Retina (tissue), 1 donor: Measurements from ENCODE around the gene RTN4.

Experiments used
- DNase-seq: peaks from one replicate; pipeline ENCODE4 v3.0.0-alpha.2; 2016

The RTN4 gene

DNA sequence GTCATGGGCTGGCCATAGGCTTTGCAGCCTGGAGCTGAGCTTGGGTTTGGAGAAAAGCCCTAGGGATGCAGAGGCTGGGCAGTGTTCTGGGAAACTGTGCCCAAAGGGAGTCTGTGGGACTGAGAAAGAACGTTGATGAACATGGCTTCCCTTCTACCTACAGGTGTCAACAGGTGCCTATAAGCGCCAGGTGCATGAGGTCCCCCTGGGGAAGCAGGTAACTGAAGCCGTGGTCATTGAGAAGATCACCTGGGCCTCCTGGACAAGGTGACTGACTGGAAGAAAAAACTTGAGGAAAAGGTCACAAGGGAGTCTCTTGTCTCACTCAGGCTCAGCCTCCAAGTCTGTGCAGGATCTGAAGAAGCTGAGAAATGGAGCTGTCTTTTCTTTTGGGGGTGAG lies 83.4 kb downstream of the RTN4 start:
- DNase-seq, result no peak

DNA sequence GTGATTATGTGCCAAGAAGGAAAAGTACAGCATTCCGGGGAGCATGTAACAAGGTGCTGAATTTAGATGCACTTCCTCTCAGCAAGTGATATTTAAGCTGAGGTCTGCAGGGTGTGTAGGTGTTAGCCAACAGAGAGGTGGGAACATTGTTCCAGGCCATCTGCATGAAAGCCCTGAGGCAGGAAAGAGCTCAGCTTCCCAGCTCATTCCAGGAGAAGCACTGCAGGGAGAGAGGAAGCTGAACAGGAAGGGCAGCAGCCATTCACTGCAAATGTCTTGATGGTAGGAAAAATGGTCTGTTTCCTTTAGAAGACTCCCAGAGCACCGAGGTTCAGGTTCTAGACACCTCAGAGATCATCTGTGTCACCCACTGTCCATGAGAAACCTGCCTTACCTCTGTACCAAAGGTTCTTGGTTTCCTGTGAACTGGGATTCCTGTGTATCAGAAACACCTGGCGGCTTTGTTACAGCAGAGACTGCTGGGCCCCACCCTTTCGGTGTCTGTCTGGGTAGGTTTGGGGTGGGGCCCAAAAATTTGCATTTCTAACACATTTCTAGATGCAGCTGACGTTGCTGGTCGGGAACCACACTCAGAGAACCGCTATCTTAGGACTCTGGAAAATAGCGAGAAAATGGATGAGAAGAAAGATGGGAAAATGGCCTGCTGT lies 84.0 kb downstream of the RTN4 start:
- DNase-seq, result no peak

DNA sequence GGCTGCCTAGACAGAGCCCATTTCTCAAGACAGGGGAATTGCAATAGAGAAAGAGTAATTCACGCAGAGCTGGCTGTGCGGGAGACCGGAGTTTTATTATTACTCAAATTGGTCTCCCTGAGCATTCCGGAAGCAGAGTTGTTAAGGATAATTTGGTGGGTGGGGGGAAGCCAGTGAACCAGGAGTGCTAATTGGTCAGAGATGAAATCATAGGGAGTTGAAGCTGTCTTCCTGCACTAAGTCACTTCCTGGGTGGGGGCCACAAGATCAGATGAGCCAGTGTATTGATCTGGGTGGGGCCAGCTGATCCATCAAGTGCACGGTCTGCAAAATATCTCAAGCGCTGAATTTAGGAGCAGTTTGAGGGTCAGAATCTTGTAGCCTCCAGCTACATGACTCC lies 84.8 kb downstream of the RTN4 start:
- DNase-seq, result no peak

DNA sequence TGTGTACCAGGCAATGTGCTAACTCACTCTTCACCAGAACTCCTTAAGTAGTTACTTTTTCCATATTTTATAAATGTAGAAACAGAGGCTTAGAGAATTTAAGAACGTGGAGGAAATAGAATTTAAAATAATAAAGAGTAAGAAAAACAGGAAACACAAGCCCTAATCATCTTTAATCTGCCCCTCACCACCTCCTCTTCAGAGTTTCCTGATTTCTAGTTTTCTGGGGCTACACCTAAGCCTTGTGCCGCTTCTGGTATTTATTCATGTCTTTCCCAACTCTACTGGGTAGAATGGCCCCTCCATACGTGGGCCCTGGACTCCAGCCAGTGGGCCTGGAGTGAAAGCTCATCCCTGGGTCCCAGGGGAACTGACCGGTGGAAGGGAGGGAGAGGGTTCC lies 85.4 kb downstream of the RTN4 start:
- DNase-seq, result no peak

DNA sequence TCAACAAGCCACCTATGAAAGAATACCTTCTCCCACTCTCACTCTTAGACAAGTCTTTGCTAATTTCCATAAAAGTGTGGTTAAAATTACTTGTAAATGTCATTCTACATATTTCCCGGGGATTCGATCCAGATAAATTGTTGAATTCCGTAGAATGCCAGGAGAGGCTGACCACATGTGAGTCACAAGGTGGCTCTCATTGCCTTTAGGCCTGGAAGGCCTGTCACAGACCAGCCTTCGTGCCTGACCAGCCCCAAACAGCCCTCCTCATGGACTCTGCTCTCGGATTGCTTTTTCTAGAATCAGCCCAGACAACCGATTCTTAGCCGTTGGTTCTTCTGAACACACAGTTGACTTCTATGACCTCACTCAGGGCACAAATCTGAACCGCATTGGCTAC lies 86.0 kb downstream of the RTN4 start:
- no peak for DNase-seq

DNA sequence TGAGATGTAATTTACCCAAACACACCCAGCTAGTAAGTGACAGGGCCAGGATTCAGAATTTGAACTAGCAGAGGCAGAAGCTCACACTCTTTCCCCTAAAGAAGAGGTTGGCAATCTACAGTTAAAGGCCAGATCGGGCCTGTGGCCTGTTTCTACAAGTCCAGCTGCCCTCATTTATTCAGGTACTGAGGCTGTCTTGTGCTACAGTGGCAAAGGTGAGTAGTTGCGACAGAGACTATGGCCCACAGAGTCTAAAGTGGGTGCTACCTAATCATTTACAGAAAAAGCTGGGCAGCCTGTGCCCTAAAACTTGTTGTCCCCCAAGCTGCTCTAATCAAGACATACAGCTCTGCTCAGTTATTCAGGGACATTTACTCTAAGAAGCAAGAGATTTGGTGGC lies 86.8 kb downstream of the RTN4 start:
- DNase-seq, result no peak

DNA sequence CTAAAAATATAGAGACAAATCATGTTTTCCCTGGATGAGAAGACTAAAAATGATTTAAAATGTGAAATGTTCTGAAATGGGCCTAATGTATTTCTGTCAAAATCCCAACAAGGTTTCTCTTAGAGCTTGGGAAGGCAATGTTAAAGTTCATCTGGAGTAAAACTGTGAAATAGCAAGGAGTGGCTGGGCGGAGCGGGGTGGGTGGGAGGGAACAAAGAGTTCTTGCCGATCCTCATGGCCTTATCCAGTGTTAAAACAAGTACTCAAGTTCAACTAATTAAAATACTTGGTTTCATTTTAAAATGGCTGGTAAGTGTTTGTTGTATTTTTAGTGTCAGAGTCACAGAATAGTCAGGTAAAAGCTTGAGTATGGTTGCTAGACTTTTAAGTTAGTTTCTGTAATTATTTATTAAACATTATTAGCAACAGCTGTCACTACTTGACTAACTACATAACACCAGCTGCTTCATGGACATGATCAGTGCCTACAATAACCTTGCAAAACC lies 87.3 kb downstream of the RTN4 start:
- no peak for DNase-seq

DNA sequence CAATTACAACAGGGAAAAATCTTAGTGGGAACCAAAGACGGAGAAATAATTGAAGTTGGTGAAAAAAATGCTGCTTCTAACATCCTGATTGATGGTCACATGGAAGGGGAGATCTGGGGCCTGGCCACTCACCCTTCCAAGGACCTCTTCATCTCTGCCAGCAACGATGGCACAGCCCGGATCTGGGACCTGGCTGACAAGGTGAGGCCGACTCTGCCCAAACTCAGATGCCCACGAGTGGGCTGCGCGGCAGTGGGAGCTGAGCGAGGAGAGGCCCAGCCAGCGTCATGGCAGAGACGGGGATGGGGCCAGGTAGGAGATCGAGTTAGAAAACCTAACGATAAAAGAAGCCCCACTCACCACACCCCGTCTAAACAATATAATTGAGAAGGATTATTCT lies 87.7 kb downstream of the RTN4 start:
- no peak for DNase-seq

DNA sequence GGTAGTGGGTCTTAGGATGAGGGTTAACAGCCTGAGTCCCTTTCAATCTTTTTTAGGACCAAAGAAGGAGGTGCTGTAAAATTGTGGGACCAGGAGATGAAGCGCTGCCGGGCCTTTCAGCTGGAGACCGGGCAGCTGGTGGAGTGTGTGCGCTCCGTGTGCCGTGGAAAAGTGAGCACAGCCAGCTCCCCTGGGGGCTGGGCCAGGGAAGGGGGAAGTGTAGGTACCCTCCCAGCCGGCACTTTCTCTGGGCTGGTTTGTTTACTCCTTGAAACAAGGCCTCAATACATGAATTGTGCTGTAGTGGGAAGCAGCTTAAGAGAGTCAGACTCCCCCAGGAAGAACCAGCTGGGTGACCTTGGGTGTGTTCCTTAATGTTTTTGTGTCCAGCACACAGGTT lies 90.1 kb downstream of the RTN4 start:
- DNase-seq, result no peak

DNA sequence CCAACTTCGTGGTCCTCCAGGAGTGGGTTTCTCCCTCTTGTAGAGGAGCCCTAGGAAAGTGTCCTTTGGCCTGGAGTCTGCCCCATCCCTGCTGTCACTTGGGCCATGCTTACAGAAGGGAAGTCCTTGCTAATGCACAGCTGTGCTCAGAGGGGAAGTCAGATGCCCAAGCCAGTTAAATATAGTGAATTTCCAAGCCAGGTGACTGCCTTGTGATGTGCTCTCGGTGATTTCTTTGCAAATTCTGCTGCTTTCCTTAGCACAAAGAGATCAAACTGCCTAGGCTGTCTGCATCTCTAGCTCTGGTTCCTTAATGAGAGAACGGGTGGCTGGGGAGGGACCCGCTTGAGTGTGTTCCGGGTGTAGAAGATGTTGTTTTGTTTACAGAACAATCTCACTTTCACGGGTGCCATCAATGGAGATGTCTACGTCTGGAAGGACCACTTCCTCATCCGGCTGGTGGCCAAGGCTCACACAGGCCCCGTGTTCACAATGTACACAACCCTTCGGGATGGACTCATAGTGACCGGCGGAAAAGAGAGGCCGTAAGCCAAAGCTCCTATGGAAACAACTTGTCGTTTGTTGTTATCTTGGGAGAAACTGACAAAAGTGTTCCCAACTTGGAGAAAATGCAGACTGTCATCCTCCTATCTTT lies 91.4 kb downstream of the RTN4 start:
- no peak for DNase-seq

DNA sequence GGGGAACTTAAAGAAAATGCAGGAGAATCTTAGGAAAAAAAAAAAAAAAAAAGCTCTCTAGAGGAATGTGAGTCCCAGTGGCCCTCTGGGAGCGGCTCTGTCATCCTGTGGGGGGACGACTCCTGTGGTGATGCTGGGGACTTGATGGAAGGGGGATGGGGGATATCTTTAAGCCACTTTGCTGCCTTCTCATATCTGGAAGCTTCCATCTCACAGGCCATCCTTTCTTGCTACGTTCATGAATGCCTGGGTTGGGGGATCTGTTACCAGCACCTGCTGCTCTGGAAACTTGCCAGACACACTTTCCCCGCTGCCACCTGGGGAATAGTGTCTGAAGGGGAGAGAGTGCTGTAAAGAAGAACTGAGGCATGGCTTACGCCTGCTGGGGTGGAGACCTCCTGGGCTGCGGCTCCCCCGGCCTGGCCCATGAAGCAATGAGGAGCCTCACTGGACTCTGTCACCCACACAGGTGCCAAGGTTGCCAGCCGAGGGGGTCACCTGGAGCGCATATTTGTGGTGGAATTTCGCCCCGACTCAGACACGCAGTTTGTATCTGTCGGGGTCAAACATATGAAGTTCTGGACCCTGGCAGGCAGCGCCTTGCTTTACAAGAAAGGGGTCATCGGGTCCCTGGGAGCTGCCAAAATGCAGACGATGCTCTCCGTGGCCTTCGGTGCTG lies 92.8 kb downstream of the RTN4 start:
- no peak for DNase-seq

DNA sequence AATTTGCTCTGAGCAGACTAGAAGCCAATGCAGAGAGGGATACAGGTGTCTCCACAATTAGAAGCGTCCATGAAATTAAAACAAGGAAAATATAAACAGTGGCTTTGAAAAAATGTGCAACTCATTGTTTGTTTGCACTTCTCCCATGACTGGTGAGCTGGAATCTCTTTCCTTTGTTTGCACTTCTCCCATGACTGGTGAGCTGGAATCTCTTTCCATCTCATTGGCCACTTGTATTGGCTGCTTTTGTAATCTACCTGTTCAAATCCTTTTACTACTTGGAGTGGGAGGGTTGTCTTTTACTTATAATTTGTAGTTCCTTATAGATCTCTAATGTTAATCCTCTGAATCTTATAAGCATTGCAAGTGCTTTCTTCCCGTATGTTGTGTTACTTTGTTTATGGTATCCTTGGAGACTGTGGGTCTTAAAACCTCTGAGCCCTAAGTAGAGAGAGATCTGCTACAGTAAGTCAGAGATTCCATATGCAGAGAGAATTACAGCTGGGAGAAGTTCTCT lies 94.1 kb downstream of the RTN4 start:
- DNase-seq, result no peak

DNA sequence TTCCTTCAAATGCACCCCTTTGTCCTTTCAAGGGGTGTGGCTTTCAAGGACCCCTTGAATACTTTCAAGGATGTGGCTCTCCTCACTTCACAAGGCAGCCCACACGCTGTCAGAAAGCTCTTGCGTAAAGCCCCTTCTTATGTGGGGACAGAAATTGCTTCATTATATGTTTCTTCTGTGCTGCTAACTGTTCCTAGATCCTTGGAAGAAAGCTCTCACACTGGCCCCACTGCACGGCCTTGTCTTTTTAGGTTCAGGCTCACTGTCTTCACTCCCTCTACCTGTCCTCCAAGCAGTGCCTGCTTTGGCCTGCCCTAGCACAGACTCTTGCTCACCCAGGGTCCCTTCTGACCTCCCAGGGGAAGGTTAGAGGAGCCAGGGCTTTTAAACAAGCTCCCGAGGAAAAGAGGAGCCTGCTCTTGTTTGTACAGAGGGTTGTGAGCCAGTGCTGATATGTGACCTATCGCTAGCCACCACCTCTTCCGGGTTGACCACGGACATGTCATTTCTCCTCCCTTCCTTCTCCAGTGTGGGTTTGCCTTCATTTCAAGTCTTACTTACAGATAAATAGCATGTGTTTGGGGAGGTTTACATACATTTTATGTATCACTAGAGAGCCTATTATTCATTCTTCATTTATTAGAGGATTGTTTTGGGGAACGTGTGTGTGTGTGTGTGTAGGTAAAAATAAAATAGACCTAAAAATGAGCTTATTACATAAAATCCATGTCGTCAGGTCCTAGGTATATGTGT lies 94.7 kb downstream of the RTN4 start:
- DNase-seq, result no peak

DNA sequence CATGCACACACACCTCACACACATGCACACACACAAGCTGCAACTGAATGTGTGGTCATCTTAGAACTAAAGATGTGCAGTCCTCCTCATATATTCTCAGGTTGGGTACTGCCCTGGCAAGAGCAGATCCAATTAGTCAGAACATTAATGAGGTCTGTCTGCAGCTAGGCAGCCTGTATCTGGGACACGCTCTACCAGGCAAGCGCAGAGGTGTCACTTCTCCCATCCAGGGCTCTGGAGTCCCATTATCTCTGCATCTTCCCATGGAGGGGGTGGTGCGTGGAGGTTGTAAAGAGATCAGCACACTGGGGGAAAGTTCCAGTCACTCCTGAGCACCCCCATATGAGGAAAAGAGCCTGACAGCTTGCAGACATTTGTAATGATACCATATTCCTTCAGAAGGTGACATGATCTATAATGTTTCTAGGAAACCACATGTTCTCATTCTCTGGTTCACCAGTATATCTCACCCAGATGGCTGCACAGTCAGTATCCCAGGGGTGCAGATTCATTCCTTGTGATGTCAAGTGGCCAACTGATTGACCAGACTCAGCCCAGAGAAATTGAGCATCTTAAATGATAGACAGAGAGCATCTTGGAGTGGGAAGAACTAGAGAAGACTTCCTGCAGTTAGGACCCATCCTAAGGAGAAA lies 95.4 kb downstream of the RTN4 start:
- DNase-seq, result peak; percentile 54

DNA sequence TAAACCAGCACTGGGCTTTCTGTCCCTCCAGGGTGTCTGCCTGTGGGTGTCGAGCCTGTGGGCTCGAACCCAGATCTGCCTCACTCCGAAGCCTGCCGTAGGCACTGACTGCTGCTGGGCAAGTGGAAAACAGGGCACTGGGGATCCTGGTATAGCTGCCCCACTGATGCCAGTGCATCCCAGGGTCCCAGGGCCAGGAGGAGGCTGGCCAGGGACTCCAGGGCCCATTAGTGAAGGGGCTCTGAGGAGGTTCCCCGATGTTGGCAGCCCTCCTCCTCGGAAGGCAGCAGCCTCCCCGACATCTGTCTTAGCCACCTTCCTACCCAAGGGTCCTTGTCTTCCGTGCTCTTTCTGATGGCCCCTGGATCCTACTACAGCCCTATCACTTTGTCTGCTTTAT lies 96.1 kb downstream of the RTN4 start:
- no peak for DNase-seq

DNA sequence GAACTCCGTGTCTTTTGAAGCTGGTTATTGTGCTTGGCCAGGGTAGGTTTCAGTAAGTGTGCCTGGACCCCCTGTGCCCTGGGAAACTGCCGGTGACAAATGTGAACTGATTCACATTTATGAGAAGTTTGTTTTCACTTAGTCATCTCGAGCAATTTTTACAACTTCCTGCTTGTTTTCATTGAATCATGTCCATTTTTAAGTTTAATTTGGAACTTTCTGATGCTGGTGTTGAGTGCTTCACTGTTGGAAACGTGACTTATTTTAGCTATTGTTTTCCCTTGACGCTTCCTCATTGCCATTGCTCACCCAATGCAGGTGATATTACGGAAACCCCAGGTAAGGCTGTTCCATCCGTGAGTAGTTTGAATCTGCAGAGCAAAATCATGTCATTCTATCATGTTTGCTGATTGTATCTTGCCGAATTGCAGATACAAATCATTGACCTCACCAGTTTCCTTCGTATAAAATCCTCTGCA lies 97.2 kb downstream of the RTN4 start:
- no peak for DNase-seq

DNA sequence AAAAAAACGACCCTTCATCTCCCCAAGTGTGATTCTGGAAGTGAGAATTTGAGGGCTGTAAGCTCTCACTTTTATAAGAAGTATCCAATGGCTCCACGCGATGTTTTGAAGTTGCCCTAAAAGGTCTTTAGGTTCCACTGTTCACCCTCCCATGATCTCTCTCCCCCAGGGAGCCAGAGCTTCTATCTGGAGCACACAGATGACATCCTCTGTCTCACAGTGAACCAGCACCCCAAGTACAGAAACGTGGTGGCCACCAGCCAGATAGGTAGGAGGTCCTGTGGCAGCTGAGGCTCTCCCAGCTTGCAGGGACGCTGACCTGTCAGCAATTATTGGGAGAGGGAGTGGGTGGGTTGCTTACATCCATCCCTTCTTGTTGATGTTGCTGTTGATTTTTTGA lies 97.8 kb downstream of the RTN4 start:
- DNase-seq, result no peak

DNA sequence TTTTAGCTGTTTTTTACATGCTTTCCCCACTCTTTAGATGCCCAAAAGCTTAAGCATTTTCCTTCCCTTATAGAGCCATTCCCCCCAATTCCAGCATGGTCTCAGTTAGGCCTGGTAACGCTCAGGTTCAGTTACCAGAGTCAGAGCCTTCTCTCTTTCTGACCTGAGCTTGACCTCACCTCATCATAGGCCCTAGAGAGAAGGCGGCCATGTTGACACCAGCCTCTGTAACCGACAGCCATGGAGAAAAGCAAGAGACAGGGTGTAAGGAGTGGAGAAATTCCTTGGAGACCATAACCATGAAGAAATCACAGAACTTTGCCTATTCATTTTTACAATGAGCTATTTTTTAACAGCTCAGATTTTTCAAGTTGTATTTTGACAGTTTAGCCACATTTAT lies 99.4 kb downstream of the RTN4 start:
- DNase-seq, result no peak

DNA sequence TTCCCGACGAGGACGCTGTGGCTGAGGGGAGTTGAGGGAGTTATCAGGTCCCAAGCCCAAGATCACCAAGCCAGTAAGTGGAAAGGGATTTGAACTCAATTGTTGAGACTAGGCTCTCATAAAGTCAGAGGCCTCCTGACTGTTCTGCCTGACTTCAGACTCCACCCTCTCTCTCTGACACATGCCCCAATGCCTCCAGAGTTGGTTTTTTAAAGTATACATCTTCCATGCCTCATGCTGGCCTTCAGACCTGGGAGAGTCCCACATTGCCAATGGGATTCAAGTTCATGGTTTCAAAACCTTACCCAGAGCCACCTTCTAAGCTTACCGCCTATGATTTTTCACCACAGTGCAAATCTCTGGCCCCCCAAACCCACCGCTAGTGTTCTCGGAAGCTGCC lies 100.8 kb downstream of the RTN4 start:
- DNase-seq, result no peak

DNA sequence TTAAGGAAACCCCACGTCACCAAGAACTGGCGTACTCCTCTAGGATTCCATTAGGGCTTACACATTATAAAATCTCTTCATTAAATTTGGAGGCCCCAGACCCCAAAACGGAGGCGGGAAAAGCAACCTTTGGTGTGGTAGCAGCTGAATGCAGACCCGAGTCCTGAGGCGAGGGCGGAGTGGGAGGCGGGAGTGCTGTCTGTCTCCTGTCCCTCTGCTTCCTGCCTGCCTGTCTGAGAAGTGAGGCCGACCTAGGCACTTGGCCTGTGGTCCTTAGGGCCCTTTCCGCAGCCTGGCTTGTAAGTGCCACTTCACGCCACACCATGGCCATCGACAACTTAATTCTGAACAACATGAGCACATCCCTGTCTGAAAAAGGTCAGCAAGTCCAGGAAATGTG lies 102.1 kb downstream of the RTN4 start:
- DNase-seq, result no peak

DNA sequence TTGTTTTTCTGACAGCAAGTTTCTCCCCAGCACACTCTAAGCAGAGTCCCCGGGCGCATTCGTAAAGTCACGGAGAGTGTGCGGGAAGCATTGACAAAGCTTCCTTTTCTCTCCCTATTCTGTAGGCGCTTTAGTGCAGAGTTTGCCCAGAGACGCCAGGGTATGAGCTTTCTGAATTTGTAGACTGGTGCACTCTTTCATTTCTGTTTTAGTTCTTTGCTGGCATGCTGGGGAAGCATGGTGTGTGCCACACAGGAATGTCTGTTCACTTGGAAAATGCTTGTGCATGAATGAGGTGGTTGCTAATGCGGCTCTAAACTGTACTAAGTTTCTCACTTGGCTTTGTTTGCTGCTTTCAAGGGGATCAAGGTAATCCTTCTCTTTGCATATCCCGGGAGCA lies 102.6 kb downstream of the RTN4 start:
- peak; percentile 73 for DNase-seq

DNA sequence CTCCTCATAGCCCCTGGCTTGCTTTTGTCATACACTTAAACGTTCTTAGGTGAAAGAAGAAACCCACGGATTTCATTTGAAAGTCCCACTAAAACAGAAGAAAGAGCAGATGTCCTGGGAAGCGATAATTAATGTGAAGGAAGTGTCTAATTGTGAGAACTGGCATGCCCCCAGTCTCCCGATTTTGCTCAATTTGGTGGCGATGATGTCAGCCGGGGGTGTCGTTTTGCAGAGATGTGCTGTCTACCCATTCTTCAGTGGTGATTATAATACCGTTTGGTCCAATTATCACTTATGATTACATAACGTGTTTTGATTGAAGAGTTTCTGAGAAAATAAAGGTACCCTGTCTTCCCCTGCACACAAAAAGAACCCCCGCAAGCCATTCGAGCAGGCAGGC lies 103.1 kb downstream of the RTN4 start:
- DNase-seq, result no peak
